HEK293 (cell line): Measurements from ENCODE around the gene CTR9.

Experiments used
- CTCF ChIA-PET: fragments of 350-600 bp; formaldehyde crosslinking; extraction: SDS; loops from one replicate; lab custom pipeline; 2021; ENCODE audit warnings: antibody characterized with exemption; lab: Yijun Ruan, JAX
- POLR2A ChIA-PET: fragments of 300-600 bp; formaldehyde crosslinking; extraction: SDS; loops from one replicate; lab custom pipeline; 2020; ENCODE audit warnings: antibody characterized with exemption, inconsistent platforms; lab: Yijun Ruan, JAX
- H3K27ac ChIP-seq: fragments of 200-500 bp; sonication (Bioruptor generic); 2 replicates; pipeline ENCODE4 v1.5.1; 2014; ENCODE audit warnings: low read depth, low read length, control low read depth, inconsistent platforms; ENCODE audit errors: extremely low read depth
- H3K36me3 ChIP-seq, 2 experiments: fragments of 200-500 bp in 1 of 2; sonication (Bioruptor generic) in 1 of 2; 1 replicate in 1 of 2; 2 replicates in 1 of 2; pipeline ENCODE4 v1.5.1; 2014 to 2017; ENCODE audit warnings: inconsistent platforms in 2 of 2, low read length in 2 of 2; ENCODE audit not compliant: control insufficient read depth in 2 of 2, insufficient read depth in 1 of 2
- H3K4me1 ChIP-seq: fragments of 200-500 bp; sonication (Bioruptor generic); 2 replicates; pipeline ENCODE4 v1.5.1; 2014; ENCODE audit warnings: mild to moderate bottlenecking, low read length, inconsistent platforms; ENCODE audit not compliant: control insufficient read depth, insufficient read depth
- H3K4me3 ChIP-seq: 2 replicates; pipeline ENCODE4 v1.5.1; 2011; ENCODE audit warnings: low read depth, mild to moderate bottlenecking, control low read depth, low read length, moderate library complexity
- H3K9me3 ChIP-seq: fragments of 200-500 bp; sonication (Bioruptor generic); 2 replicates; pipeline ENCODE4 v1.5.1; 2014; ENCODE audit warnings: low read depth, low read length, inconsistent platforms; ENCODE audit not compliant: control insufficient read depth, insufficient read depth
- KLF1 ChIP-seq: fragments of 450-650 bp; formaldehyde crosslinking; IDR thresholded peaks from 2 replicates; pipeline ENCODE4 v1.5.1; 2016; ENCODE audit warnings: missing biosample characterization, missing genetic modification characterization
- KLF8 ChIP-seq: fragments of 450-650 bp; formaldehyde crosslinking; IDR thresholded peaks from 2 replicates; pipeline ENCODE4 v1.5.1; 2016; ENCODE audit warnings: missing biosample characterization, missing genetic modification characterization
- KLF9 ChIP-seq: fragments of 450-650 bp; formaldehyde crosslinking; IDR thresholded peaks from 2 replicates; pipeline ENCODE4 v1.5.1; 2016; ENCODE audit warnings: missing biosample characterization, missing genetic modification characterization, low read depth
- SP2 ChIP-seq: fragments of 450-650 bp; formaldehyde crosslinking; IDR thresholded peaks from 2 replicates; pipeline ENCODE4 v1.5.1; 2016; ENCODE audit warnings: missing biosample characterization, missing genetic modification characterization
- YY1 ChIP-seq: fragments of 450-650 bp; formaldehyde crosslinking; IDR thresholded peaks from 2 replicates; pipeline ENCODE4 v1.5.1; 2018; ENCODE audit warnings: missing biosample characterization, missing genetic modification characterization
- ZEB2 ChIP-seq: fragments of 450-650 bp; formaldehyde crosslinking; IDR thresholded peaks from 2 replicates; pipeline ENCODE4 v1.5.1; 2016; ENCODE audit warnings: missing biosample characterization, missing genetic modification characterization
- ZNF114 ChIP-seq: fragments of 450-650 bp; formaldehyde crosslinking; IDR thresholded peaks from 2 replicates; pipeline ENCODE4 v1.5.0; 2017; ENCODE audit warnings: missing biosample characterization, missing genetic modification characterization
- ZNF174 ChIP-seq: fragments of 450-650 bp; formaldehyde crosslinking; IDR thresholded peaks from 2 replicates; pipeline ENCODE4 v1.5.0; 2017; ENCODE audit warnings: missing biosample characterization, mild to moderate bottlenecking, missing genetic modification characterization
- ZNF23 ChIP-seq: fragments of 450-650 bp; formaldehyde crosslinking; IDR thresholded peaks from 2 replicates; pipeline ENCODE4 v1.5.1; 2016; ENCODE audit warnings: missing biosample characterization, missing genetic modification characterization, borderline replicate concordance
- ZNF302 ChIP-seq: fragments of 450-650 bp; formaldehyde crosslinking; IDR thresholded peaks from 2 replicates; pipeline ENCODE4 v1.5.1; 2016; ENCODE audit warnings: missing biosample characterization, missing genetic modification characterization, low read depth
- ZNF335 ChIP-seq: fragments of 450-650 bp; formaldehyde crosslinking; conservative IDR thresholded peaks from 2 replicates; pipeline ENCODE4 v1.5.1; 2016; ENCODE audit warnings: missing biosample characterization, missing genetic modification characterization
- ZNF394 ChIP-seq: fragments of 450-650 bp; formaldehyde crosslinking; IDR thresholded peaks from 2 replicates; pipeline ENCODE4 v1.5.1; 2016; ENCODE audit warnings: missing biosample characterization, missing genetic modification characterization, mild to moderate bottlenecking, moderate library complexity, borderline replicate concordance
- ZNF561 ChIP-seq: fragments of 450-650 bp; IDR thresholded peaks from 2 replicates; pipeline ENCODE4 v1.5.1; 2018; ENCODE audit warnings: missing biosample characterization, missing genetic modification characterization, borderline replicate concordance
- ZNF600 ChIP-seq: fragments of 450-650 bp; formaldehyde crosslinking; IDR thresholded peaks from 2 replicates; pipeline ENCODE4 v1.5.1; 2016; ENCODE audit warnings: missing biosample characterization, missing genetic modification characterization
- ZNF654 ChIP-seq: fragments of 450-650 bp; formaldehyde crosslinking; IDR thresholded peaks from 2 replicates; pipeline ENCODE4 v1.5.1; 2016; ENCODE audit warnings: low read depth, missing biosample characterization, missing genetic modification characterization
- ZNF843 ChIP-seq: fragments of 450-650 bp; formaldehyde crosslinking; IDR thresholded peaks from 2 replicates; pipeline ENCODE4 v1.5.1; 2016; ENCODE audit warnings: missing biosample characterization, missing genetic modification characterization
- ZSCAN30 ChIP-seq: fragments of 450-650 bp; IDR thresholded peaks from 2 replicates; pipeline ENCODE4 v1.5.1; 2018; ENCODE audit warnings: missing biosample characterization, mild to moderate bottlenecking, missing genetic modification characterization, moderate library complexity
- ZXDB ChIP-seq: fragments of 450-650 bp; formaldehyde crosslinking; IDR thresholded peaks from 2 replicates; pipeline ENCODE4 v1.5.1; 2016; ENCODE audit warnings: missing biosample characterization, missing genetic modification characterization
- TF ChIP-seq, protein P1 (sequence below): fragments of 450-650 bp; formaldehyde crosslinking; IDR thresholded peaks from 2 replicates; pipeline ENCODE4 v1.5.1; 2016; ENCODE audit warnings: missing biosample characterization, missing genetic modification characterization, borderline replicate concordance
- TF ChIP-seq, protein P2 (sequence below): IDR thresholded peaks from 2 replicates; pipeline ENCODE4 v1.6.1; 2011; ENCODE audit warnings: mild to moderate bottlenecking, low read depth, low read length, borderline replicate concordance
- TF ChIP-seq, protein P3 (sequence below): fragments of 450-650 bp; formaldehyde crosslinking; IDR thresholded peaks from 2 replicates; pipeline ENCODE4 v1.5.1; 2016; ENCODE audit warnings: missing biosample characterization, missing genetic modification characterization
- TF ChIP-seq, protein P4 (sequence below): fragments of 450-650 bp; formaldehyde crosslinking; IDR thresholded peaks from 2 replicates; pipeline ENCODE4 v1.5.1; 2016; ENCODE audit warnings: missing biosample characterization, missing genetic modification characterization
- TF ChIP-seq, protein P5 (sequence below): fragments of 450-650 bp; IDR thresholded peaks from 2 replicates; pipeline ENCODE4 v1.5.1; 2018; ENCODE audit warnings: missing biosample characterization, missing genetic modification characterization

CTR9 gene

DNA sequence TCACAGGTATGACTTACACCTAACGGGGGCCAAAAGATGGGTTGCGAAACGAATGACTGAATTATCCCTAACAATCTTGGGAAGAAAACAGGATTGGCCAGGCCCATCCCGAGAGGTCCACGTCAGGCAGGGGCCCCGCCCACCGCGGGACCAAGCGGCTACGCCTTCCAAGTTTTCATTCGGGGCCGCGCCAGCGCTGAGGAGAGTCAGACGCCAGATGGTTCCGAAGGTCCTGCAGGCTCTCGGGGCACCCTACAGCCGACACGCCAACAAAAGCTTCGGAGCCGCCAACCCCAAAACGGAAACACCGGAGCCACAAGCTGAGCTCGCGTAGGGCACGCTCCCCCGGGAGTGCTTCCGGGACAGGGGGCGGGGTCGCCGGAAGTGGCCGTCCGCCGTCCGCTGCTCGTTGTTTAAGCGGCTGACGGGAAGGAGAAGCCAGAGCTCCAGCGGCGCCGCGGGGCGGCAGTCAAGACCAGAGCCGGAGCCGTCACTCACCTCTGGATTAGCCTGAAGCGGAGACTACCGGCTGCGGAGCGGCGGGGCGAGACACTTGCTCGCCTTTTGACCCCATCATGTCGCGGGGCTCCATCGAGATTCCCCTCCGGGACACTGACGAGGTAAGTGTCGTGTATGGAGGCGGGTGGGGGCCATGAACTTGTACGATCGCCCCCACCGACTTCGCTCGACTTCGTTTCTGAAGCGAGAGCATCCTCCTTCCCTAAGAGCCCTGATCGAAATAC, at the start of gene CTR9:
Gene CTR9, plus strand, starts transcription at position 409 of the 743 bp plus-strand sequence. Its CDS starts 167 bp downstream, at position 576.
- ChIA-PET POLR2A (interaction anchor here (0.7 to 2.5 kb wide), 16 partner anchors 9 to 1166 kb away, joined by 3 to 35 read pairs (median 4); partner anchors contain the start of genes ADM, EIF4G2 and RNF141), CTCF (interaction anchor here (0.7 to 1.4 kb wide), 4 partner anchors 13 to 58 kb away, joined by 3 to 4 read pairs (median 3); no protein-coding TSS in a partner anchor)
- no peaks in the 10 kb centered on the region for H3K9me3 ChIP-seq
- H3K4me1 ChIP-seq, result no peaks in the 10 kb centered on the region
- peaks cover 4 to 35% of the 10 kb centered on the region in 2 experiments for H3K36me3 ChIP-seq
- H3K27ac ChIP-seq, result peak within 1 kb of the TSS; percentile 73
- H3K4me3 ChIP-seq, result peak within 1 kb of the TSS; percentile 70
- TF ChIP-seq ZNF302 (no peak), ZNF335 (tag by site-specific recombination) (peak; percentile 91), ZNF394 (tag by site-specific recombination) (peak; percentile 82), ZXDB (tag by site-specific recombination) (peak; percentile 87), ZNF600 (tag by site-specific recombination) (peak; percentile 73; the same call in 1 of the 2 replicates), KLF8 (tag by site-specific recombination) (peak; percentile 77), KLF9 (tag by site-specific recombination) (peak; percentile 98), ZNF174 (tag by site-specific recombination) (no peak), SP2 (tag by site-specific recombination) (peak; percentile 91), ZEB2 (peak; percentile 85), YY1 (tag by site-specific recombination) (peak; percentile 16; the same call in 1 of the 2 replicates), KLF1 (peak; percentile 54), ZNF654 (tag by site-specific recombination) (no peak), ZNF114 (no peak), ZSCAN30 (tag by site-specific recombination) (peak; percentile 63), ZNF843 (tag by site-specific recombination) (0 out of 2 replicates have a peak, but pooled peaks have one; percentile 12), ZNF23 (tag by site-specific recombination) (no peak), ZNF561 (tag by site-specific recombination) (peak; percentile 65; the same call in 1 of the 2 replicates)
- TF ChIP-seq, protein P1, sequence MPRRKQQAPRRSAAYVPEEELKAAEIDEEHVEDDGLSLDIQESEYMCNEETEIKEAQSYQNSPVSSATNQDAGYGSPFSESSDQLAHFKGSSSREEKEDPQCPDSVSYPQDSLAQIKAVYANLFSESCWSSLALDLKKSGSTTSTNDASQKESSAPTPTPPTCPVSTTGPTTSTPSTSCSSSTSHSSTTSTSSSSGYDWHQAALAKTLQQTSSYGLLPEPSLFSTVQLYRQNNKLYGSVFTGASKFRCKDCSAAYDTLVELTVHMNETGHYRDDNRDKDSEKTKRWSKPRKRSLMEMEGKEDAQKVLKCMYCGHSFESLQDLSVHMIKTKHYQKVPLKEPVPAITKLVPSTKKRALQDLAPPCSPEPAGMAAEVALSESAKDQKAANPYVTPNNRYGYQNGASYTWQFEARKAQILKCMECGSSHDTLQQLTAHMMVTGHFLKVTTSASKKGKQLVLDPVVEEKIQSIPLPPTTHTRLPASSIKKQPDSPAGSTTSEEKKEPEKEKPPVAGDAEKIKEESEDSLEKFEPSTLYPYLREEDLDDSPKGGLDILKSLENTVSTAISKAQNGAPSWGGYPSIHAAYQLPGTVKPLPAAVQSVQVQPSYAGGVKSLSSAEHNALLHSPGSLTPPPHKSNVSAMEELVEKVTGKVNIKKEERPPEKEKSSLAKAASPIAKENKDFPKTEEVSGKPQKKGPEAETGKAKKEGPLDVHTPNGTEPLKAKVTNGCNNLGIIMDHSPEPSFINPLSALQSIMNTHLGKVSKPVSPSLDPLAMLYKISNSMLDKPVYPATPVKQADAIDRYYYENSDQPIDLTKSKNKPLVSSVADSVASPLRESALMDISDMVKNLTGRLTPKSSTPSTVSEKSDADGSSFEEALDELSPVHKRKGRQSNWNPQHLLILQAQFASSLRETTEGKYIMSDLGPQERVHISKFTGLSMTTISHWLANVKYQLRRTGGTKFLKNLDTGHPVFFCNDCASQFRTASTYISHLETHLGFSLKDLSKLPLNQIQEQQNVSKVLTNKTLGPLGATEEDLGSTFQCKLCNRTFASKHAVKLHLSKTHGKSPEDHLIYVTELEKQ, result 0 out of 2 replicates have a peak, but pooled peaks have one; percentile 17
- TF ChIP-seq, protein P2, sequence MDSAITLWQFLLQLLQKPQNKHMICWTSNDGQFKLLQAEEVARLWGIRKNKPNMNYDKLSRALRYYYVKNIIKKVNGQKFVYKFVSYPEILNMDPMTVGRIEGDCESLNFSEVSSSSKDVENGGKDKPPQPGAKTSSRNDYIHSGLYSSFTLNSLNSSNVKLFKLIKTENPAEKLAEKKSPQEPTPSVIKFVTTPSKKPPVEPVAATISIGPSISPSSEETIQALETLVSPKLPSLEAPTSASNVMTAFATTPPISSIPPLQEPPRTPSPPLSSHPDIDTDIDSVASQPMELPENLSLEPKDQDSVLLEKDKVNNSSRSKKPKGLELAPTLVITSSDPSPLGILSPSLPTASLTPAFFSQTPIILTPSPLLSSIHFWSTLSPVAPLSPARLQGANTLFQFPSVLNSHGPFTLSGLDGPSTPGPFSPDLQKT, result no peak
- TF ChIP-seq, protein P3, sequence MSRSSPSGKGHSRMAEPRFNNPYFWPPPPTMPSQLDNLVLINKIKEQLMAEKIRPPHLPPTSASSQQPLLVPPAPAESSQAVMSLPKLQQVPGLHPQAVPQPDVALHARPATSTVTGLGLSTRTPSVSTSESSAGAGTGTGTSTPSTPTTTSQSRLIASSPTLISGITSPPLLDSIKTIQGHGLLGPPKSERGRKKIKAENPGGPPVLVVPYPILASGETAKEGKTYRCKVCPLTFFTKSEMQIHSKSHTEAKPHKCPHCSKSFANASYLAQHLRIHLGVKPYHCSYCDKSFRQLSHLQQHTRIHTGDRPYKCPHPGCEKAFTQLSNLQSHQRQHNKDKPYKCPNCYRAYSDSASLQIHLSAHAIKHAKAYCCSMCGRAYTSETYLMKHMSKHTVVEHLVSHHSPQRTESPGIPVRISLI (tag by site-specific recombination), result no peak
- TF ChIP-seq, protein P4, sequence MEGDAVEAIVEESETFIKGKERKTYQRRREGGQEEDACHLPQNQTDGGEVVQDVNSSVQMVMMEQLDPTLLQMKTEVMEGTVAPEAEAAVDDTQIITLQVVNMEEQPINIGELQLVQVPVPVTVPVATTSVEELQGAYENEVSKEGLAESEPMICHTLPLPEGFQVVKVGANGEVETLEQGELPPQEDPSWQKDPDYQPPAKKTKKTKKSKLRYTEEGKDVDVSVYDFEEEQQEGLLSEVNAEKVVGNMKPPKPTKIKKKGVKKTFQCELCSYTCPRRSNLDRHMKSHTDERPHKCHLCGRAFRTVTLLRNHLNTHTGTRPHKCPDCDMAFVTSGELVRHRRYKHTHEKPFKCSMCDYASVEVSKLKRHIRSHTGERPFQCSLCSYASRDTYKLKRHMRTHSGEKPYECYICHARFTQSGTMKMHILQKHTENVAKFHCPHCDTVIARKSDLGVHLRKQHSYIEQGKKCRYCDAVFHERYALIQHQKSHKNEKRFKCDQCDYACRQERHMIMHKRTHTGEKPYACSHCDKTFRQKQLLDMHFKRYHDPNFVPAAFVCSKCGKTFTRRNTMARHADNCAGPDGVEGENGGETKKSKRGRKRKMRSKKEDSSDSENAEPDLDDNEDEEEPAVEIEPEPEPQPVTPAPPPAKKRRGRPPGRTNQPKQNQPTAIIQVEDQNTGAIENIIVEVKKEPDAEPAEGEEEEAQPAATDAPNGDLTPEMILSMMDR (tag by site-specific recombination), result peak; percentile 56
- TF ChIP-seq, protein P5, sequence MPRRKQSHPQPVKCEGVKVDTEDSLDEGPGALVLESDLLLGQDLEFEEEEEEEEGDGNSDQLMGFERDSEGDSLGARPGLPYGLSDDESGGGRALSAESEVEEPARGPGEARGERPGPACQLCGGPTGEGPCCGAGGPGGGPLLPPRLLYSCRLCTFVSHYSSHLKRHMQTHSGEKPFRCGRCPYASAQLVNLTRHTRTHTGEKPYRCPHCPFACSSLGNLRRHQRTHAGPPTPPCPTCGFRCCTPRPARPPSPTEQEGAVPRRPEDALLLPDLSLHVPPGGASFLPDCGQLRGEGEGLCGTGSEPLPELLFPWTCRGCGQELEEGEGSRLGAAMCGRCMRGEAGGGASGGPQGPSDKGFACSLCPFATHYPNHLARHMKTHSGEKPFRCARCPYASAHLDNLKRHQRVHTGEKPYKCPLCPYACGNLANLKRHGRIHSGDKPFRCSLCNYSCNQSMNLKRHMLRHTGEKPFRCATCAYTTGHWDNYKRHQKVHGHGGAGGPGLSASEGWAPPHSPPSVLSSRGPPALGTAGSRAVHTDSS, result no peak
